ENCODE measurements around the gene CHSY3. TPM values are rescaled to one million over a fixed set of nuclear protein-coding genes. Genes with fewer than 3 reads are reported as not detected.

Gene CHSY3
- polyA plus RNA-seq (2011; rRNA removed) (0.43 and 0.67 TPM in 2 replicates), polyA minus RNA-seq (2011; rRNA and poly(A)+ RNA removed) (0.65 and 1.3 TPM in 2 replicates)

DNA sequence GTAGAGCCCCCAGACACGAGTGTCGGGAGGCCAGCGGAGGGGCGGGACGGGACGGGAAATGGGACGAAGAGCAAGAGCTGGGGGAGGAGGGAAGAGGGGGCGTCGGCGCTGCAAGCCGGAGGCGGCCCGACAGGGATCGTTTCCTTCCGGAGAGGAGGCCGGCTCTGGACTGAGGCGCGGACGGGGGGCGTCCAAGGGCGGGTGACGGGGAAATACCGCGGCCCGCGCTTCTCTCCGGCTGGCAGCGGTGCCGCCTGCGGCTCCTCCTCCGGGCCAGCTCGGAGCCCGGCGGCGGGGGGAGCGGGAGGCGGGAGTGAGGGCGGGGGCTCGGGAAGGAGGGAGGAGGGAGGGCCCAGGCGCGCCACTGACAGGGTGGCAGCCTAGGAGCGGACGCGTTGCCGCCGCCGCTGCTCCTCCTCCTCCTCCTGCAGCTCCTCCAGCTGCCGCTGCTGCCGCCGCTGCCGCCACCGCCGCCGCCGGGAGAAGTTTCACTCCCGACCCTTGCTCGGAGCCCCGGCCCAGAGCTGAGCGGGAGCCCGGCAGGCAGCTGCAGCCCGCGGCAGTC lies at the start of gene CHSY3:
Gene CHSY3, plus strand, starts transcription at position 364 of the 565 bp plus-strand sequence.
- H3K9me3 ChIP-seq (ENCODE audit: control insufficient read depth, insufficient read depth, low read length): no peaks in the 10 kb centered on the region
- ChIA-PET CTCF (interaction anchor here (0.6 to 5.9 kb wide), 6 partner anchors 43 to 264 kb away, joined by 3 to 58 read pairs (median 5); no protein-coding TSS in a partner anchor), POLR2A (interaction anchor here (0.5 to 0.6 kb wide), 2 partner anchors 898 to 1247 kb away, joined by 8 to 10 read pairs; no protein-coding TSS in a partner anchor)
- H3K27me3 ChIP-seq (ENCODE audit: control insufficient read depth, insufficient read depth, low read length): peaks cover 7% of the 10 kb centered on the region
- H3K27ac ChIP-seq (ENCODE audit: low read depth, low read length): no peak within 1 kb of the TSS
- peak; percentile 11 for DNase-seq (ENCODE audit: low read depth, low spot score)
- TF ChIP-seq, protein P1, sequence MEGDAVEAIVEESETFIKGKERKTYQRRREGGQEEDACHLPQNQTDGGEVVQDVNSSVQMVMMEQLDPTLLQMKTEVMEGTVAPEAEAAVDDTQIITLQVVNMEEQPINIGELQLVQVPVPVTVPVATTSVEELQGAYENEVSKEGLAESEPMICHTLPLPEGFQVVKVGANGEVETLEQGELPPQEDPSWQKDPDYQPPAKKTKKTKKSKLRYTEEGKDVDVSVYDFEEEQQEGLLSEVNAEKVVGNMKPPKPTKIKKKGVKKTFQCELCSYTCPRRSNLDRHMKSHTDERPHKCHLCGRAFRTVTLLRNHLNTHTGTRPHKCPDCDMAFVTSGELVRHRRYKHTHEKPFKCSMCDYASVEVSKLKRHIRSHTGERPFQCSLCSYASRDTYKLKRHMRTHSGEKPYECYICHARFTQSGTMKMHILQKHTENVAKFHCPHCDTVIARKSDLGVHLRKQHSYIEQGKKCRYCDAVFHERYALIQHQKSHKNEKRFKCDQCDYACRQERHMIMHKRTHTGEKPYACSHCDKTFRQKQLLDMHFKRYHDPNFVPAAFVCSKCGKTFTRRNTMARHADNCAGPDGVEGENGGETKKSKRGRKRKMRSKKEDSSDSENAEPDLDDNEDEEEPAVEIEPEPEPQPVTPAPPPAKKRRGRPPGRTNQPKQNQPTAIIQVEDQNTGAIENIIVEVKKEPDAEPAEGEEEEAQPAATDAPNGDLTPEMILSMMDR (IDR thresholded peaks at IDR 0.05; ENCODE audit: low read depth, low read length): no peak
- peak within 1 kb of the TSS; percentile 68 for H3K4me3 ChIP-seq (ENCODE audit: low read depth, low read length)

- Histone ChIP-seq H3K9me3 (ENCODE audit: control insufficient read depth, insufficient read depth, low read length) (no peaks in the 10 kb centered on the region), H3K27ac (ENCODE audit: low read depth, low read length) (no peak overlapping the region), H3K27me3 (ENCODE audit: control insufficient read depth, insufficient read depth, low read length) (no peaks in the 10 kb centered on the region), H3K4me3 (ENCODE audit: low read depth, low read length) (no peak overlapping the region)
- CTCF ChIA-PET: no interaction called here
- TF ChIP-seq, protein P1 (IDR thresholded peaks at IDR 0.05; ENCODE audit: low read depth, low read length): no peak
- POLR2A ChIA-PET: no interaction called here
- no peak for DNase-seq (ENCODE audit: low read depth, low spot score)
These were observed 47.9 kb upstream of the CHSY3 start for GRCh38 chr5:129856325-129856724.

- Histone ChIP-seq H3K27me3 (ENCODE audit: control insufficient read depth, insufficient read depth, low read length) (no peaks in the 10 kb centered on the region), H3K27ac (ENCODE audit: low read depth, low read length) (no peak overlapping the region), H3K4me3 (ENCODE audit: low read depth, low read length) (no peak overlapping the region), H3K9me3 (ENCODE audit: control insufficient read depth, insufficient read depth, low read length) (no peaks in the 10 kb centered on the region)
- ChIA-PET CTCF (no interaction called here), POLR2A (no interaction called here)
- TF ChIP-seq, protein P1 (IDR thresholded peaks at IDR 0.05; ENCODE audit: low read depth, low read length): no peak
- DNase-seq (ENCODE audit: low read depth, low spot score): no peak
These were observed 47.1 kb upstream of the CHSY3 start for GRCh38 chr5:129857116-129857515.

GRCh38 chr5:129858131-129858675 lies 46.1 kb upstream of the CHSY3 start:
- Histone ChIP-seq H3K4me3 (ENCODE audit: low read depth, low read length) (no peak overlapping the region), H3K27ac (ENCODE audit: low read depth, low read length) (no peak overlapping the region), H3K27me3 (ENCODE audit: control insufficient read depth, insufficient read depth, low read length) (no peaks in the 10 kb centered on the region), H3K9me3 (ENCODE audit: control insufficient read depth, insufficient read depth, low read length) (no peaks in the 10 kb centered on the region)
- DNase-seq (ENCODE audit: low read depth, low spot score): no peak
- TF ChIP-seq, protein P1 (IDR thresholded peaks at IDR 0.05; ENCODE audit: low read depth, low read length): no peak
- ChIA-PET POLR2A (no interaction called here), CTCF (no interaction called here)

- no peaks in the 10 kb centered on the region for H3K27me3 ChIP-seq (ENCODE audit: control insufficient read depth, insufficient read depth, low read length)
- H3K9me3 ChIP-seq (ENCODE audit: control insufficient read depth, insufficient read depth, low read length): no peaks in the 10 kb centered on the region
- H3K27ac ChIP-seq (ENCODE audit: low read depth, low read length): no peak overlapping the region
- ChIA-PET CTCF (interaction anchor here (0.7 kb wide), 1 partner anchor 1539 kb away, joined by 3 read pairs; no protein-coding TSS in a partner anchor), POLR2A (no interaction called here)
- no peak for DNase-seq (ENCODE audit: low read depth, low spot score)
- no peak overlapping the region for H3K4me3 ChIP-seq (ENCODE audit: low read depth, low read length)
- TF ChIP-seq, protein P1 (IDR thresholded peaks at IDR 0.05; ENCODE audit: low read depth, low read length): no peak
These were observed 19.9 kb upstream of the CHSY3 start for GRCh38 chr5:129884322-129884721.
